Endothelial cell of umbilical vein (primary cell): ENCODE data around the gene ACOT11. TPM values are rescaled to one million over a fixed set of nuclear protein-coding genes. Genes with fewer than 3 reads are reported as not detected.

Experiments used
- BruUV-seq: library from RNA; stranded (reverse); fragments of 400-500 nt; replicated peaks from 2 replicates; lab custom pipeline; 2021; lab: Mats Ljungman, UMichigan
- CTCF ChIA-PET: fragments of 300-600, 350-600 bp; sonication (Branson Sonifier 250); formaldehyde crosslinking; loops from one replicate; lab custom pipeline; 2021; ENCODE audit warnings: antibody characterized with exemption, inconsistent platforms; lab: Charles Lee
- POLR2A ChIA-PET: fragments of 300-600, 350-600 bp; sonication (Branson Sonifier 250); formaldehyde crosslinking; loops from one replicate; lab custom pipeline; 2021; ENCODE audit warnings: antibody characterized with exemption, inconsistent platforms; lab: Charles Lee
- DNase-seq: peaks from one replicate; pipeline ENCODE4 v3.0.0-alpha.2; 2011; ENCODE audit warnings: low read depth, low spot score
- FAIRE-seq: peaks from 2 replicates; lab custom pipeline; 2011; peaks lifted over from hg19 to GRCh38; lab: Jason Lieb, UNC
- H2AFZ ChIP-seq: 2 replicates; pipeline ENCODE4 v1.6.0; 2012; ENCODE audit warnings: low read depth, low read length, control low read depth, inconsistent platforms
- H3K27ac ChIP-seq: 2 replicates; pipeline ENCODE4 v1.5.1; 2011; ENCODE audit warnings: low read depth, mild to moderate bottlenecking, control low read depth, low read length, moderate library complexity; ENCODE audit not compliant: insufficient read depth
- H3K27me3 ChIP-seq, 2 experiments: 2 replicates each; pipeline versions ENCODE4 v1.6.0 to v1.6.1; 2011; ENCODE audit warnings: low read length in 2 of 2, mixed read lengths in 1 of 2; ENCODE audit not compliant: control insufficient read depth in 2 of 2, insufficient read depth in 2 of 2
- H3K36me3 ChIP-seq, 2 experiments: 2 replicates in 1 of 2; 3 replicates in 1 of 2; pipeline ENCODE4 v1.5.1; 2011; ENCODE audit warnings: low read length in 2 of 2, mild to moderate bottlenecking in 1 of 2, moderate library complexity in 1 of 2; ENCODE audit not compliant: control insufficient read depth in 2 of 2, insufficient read depth in 2 of 2; ENCODE audit errors: extremely low read depth in 1 of 2
- H3K4me1 ChIP-seq: 3 replicates; pipeline ENCODE4 v1.5.1; 2011; ENCODE audit warnings: mild to moderate bottlenecking, low read length; ENCODE audit not compliant: control insufficient read depth, insufficient read depth; ENCODE audit errors: extremely low read depth
- H3K4me2 ChIP-seq: 2 replicates; pipeline ENCODE4 v1.6.1; 2011; ENCODE audit warnings: low read length, control low read depth, mixed read lengths; ENCODE audit not compliant: insufficient read depth
- H3K4me3 ChIP-seq, 3 experiments: fragments of 200-600 bp in 1 of 3; sonication (generic), shearing (Covaris generic) in 1 of 3; replicated peaks in 1 of 3; 2 replicates each; pipeline ENCODE4 v1.5.1; 2011 to 2016; ENCODE audit warnings: control low read depth in 3 of 3, low read length in 3 of 3, mild to moderate bottlenecking in 2 of 3, inconsistent platforms in 1 of 3, low read depth in 1 of 3, moderate library complexity in 1 of 3; ENCODE audit not compliant: insufficient read depth in 1 of 3
- H3K79me2 ChIP-seq: 2 replicates; pipeline ENCODE4 v1.6.0; 2012; ENCODE audit warnings: low read length, inconsistent platforms; ENCODE audit not compliant: control insufficient read depth, insufficient read depth
- H3K9ac ChIP-seq: replicated peaks from 2 replicates; pipeline ENCODE3; 2011; ENCODE audit warnings: low read length, control low read depth; ENCODE audit not compliant: insufficient read depth; ENCODE audit errors: extremely low read depth
- H3K9me1 ChIP-seq: replicated peaks from 3 replicates; pipeline ENCODE4 v1.6.0; 2011; ENCODE audit warnings: mild to moderate bottlenecking, low read length; ENCODE audit not compliant: control insufficient read depth, insufficient read depth; ENCODE audit errors: extremely low read depth
- H3K9me3 ChIP-seq: replicated peaks from 2 replicates; pipeline ENCODE4 v1.5.1; 2012; ENCODE audit warnings: low read length, inconsistent platforms; ENCODE audit not compliant: control insufficient read depth, insufficient read depth
- H4K20me1 ChIP-seq: replicated peaks from 2 replicates; pipeline ENCODE3; 2011; ENCODE audit warnings: mild to moderate bottlenecking, low read length; ENCODE audit not compliant: control insufficient read depth, insufficient read depth; ENCODE audit errors: extremely low read depth
- EZH2 ChIP-seq: IDR thresholded peaks from 2 replicates; pipeline ENCODE4 v1.6.1; 2012; ENCODE audit warnings: borderline replicate concordance, low read depth, mild to moderate bottlenecking, moderate library complexity, low read length, inconsistent platforms; ENCODE audit not compliant: severe bottlenecking
- FOS ChIP-seq: IDR thresholded peaks from 2 replicates; pipeline ENCODE4 v1.6.1; 2011; ENCODE audit warnings: mild to moderate bottlenecking, low read length, moderate library complexity, borderline replicate concordance; ENCODE audit not compliant: insufficient read depth
- GATA2 ChIP-seq: IDR thresholded peaks from 2 replicates; pipeline ENCODE4 v1.7.0; 2011; ENCODE audit warnings: low read depth, mild to moderate bottlenecking, moderate library complexity, mixed read lengths, low read length; ENCODE audit not compliant: insufficient read length, insufficient read depth
- JUN ChIP-seq: IDR thresholded peaks from 2 replicates; pipeline ENCODE4 v1.6.1; 2011; ENCODE audit warnings: borderline replicate concordance, low read depth; ENCODE audit not compliant: insufficient read length, insufficient read depth
- MYC ChIP-seq: IDR thresholded peaks from one replicate; pipeline ENCODE4 v1.6.1; 2011; ENCODE audit warnings: mild to moderate bottlenecking, low read depth, low read length
- POLR2A ChIP-seq: IDR thresholded peaks from 2 replicates; pipeline ENCODE4 v1.6.1; 2012; ENCODE audit warnings: low read depth, mild to moderate bottlenecking, control low read depth, low read length
- POLR2AphosphoS5 ChIP-seq: IDR thresholded peaks from 2 replicates; pipeline ENCODE4 v1.6.1; 2012; ENCODE audit warnings: low read depth, mild to moderate bottlenecking, control low read depth, low read length, moderate library complexity; ENCODE audit not compliant: insufficient read depth
- dilution Hi-C: fragments of 300-500 bp; cut with MboI; formaldehyde crosslinking; loops from one replicate; pipeline ENCODE4 v1.15.0; 2019; ENCODE audit warnings: low sequenced_read_pairs; ENCODE audit not compliant: extremely low pct_ligation_motif_present
- intact Hi-C: fragments of 100-400 bp; cut with micrococcal nuclease; formaldehyde crosslinking; loops from one replicate; pipeline ENCODE4 v1.10.0; 2022
- polyA plus RNA-seq, 4 experiments: library from polyadenylated mRNA; depleted of rRNA in 3 of 4; stranded (reverse) in 3 of 4; unstranded in 1 of 4; fragments of >200 nt; gene quantifications; 2 replicates each; pipeline versions ENCODE4 v1.2.1 to v1.2.3, GENCODE V29; 2011 to 2012; ENCODE audit warnings: missing spikeins in 1 of 4
- total RNA-seq: library from RNA; stranded (reverse); gene quantifications from 2 replicates; pipeline ENCODE4 v1.2.3, GENCODE V29; 2021
- TF ChIP-seq, protein P1 (sequence below): IDR thresholded peaks from 2 replicates; pipeline ENCODE4 v1.6.1; 2011; ENCODE audit not compliant: insufficient read depth, insufficient read length
- TF ChIP-seq, protein P2 (sequence below), 2 donors: IDR thresholded peaks; 1 replicate in 1 of 2; 2 replicates in 1 of 2; pipeline ENCODE4 v1.5.1; 2011; ENCODE audit warnings: low read length in 2 of 2, mild to moderate bottlenecking in 2 of 2, moderate library complexity in 2 of 2, control low read depth in 1 of 2, inconsistent platforms in 1 of 2, low read depth in 1 of 2; ENCODE audit not compliant: insufficient read depth in 1 of 2; ENCODE audit errors: extremely low read depth in 1 of 2

ACOT11 gene
- total and polyA plus RNA-seq, 2 donors (not counting 3 experiments of a cell fraction or from before 2014, with no cell fraction given): 4.5 to 5.4 TPM

DNA sequence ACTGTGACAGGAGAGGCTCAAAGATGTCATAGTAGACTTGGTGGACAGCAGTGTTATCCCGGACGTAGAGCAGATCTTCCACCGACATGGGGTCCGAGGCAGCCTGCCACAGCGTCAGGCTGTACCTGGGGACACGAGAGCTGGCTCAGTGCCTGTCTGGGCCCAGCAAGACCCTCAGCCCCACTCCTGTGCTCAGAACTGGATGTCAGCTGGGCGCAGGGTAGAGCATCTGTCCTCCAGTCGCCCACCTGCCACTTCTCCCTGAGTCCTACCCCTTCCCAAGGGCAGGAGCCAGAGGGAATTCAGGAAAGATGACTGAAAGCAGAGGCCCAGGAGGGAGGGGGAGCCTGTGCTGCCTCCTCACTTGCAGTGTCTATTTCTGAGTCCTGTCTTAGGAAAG is 63.6 kb downstream of the ACOT11 start:
- TF ChIP-seq, protein P1, sequence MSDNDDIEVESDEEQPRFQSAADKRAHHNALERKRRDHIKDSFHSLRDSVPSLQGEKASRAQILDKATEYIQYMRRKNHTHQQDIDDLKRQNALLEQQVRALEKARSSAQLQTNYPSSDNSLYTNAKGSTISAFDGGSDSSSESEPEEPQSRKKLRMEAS: no peak
- TF ChIP-seq EZH2 (no peak), MYC (no peak), GATA2 (no peak), POLR2AphosphoS5 (no peak), JUN (no peak), FOS (no peak), POLR2A (no peak)
- TF ChIP-seq, protein P2, sequence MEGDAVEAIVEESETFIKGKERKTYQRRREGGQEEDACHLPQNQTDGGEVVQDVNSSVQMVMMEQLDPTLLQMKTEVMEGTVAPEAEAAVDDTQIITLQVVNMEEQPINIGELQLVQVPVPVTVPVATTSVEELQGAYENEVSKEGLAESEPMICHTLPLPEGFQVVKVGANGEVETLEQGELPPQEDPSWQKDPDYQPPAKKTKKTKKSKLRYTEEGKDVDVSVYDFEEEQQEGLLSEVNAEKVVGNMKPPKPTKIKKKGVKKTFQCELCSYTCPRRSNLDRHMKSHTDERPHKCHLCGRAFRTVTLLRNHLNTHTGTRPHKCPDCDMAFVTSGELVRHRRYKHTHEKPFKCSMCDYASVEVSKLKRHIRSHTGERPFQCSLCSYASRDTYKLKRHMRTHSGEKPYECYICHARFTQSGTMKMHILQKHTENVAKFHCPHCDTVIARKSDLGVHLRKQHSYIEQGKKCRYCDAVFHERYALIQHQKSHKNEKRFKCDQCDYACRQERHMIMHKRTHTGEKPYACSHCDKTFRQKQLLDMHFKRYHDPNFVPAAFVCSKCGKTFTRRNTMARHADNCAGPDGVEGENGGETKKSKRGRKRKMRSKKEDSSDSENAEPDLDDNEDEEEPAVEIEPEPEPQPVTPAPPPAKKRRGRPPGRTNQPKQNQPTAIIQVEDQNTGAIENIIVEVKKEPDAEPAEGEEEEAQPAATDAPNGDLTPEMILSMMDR (IDR thresholded peaks at IDR 0.05; ENCODE audit: extremely low read depth in 1 of 2, insufficient read depth in 1 of 2, low read depth in 1 of 2, low read length in 2 of 2): no peak
- H3K36me3 ChIP-seq: no peaks in the 10 kb centered on the region
- H3K9me1 ChIP-seq: no peaks in the 10 kb centered on the region
- H3K9ac ChIP-seq: no peak overlapping the region
- no peak overlapping the region for H3K27ac ChIP-seq
- dilution Hi-C loops (no loop called here), intact Hi-C loops (no loop called here)
- H3K9me3 ChIP-seq: no peaks in the 10 kb centered on the region
- DNase-seq (no peak), FAIRE-seq (no peak)
- no peaks in the 10 kb centered on the region for H4K20me1 ChIP-seq
- H3K27me3 ChIP-seq: peaks cover 0 to under 1% of the 10 kb centered on the region in 2 experiments
- ChIA-PET POLR2A (no interaction called here), CTCF (no interaction called here)
- no TSS peak for BruUV-seq
- H3K79me2 ChIP-seq: no peaks in the 10 kb centered on the region
- no peak overlapping the region for H2AFZ ChIP-seq
- H3K4me2 ChIP-seq: no peak overlapping the region
- H3K4me1 ChIP-seq: no peaks in the 10 kb centered on the region
- no peak overlapping the region for H3K4me3 ChIP-seq
